Measurements from ENCODE around the gene LTBP1. TPM values are rescaled to one million over a fixed set of nuclear protein-coding genes. Genes with fewer than 3 reads are reported as not detected.
A peak's percentile ranks its signal among the peaks of the same experiment; 100 is the strongest.

Gene LTBP1
- polyA plus RNA-seq, 3 donors from 2014 or later = 0.58 to 2.0 TPM; not detected in 1

DNA sequence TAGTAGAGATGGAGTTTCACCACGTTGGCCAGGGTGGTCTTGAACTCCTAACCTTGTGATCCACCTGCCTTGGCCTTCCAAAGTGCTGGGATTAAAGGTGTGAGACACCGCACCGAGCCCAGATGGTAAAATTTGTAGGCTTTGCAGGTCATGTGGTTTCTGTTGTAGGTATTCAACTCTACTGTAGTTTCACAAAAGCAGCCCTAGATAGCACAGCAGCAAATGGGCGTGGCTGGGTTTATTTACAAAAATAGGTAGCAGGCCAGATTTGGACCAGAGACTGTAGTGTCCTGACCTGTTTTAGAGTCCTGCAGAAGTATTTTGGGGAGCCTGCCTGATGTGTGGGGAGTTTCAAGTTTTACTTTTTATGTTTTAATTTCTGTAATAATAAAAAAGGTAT, 445.6 kb downstream of the LTBP1 start:
- Mint-ChIP-seq H3K4me3 (no peak overlapping the region), H3K36me3 (no peaks in the 10 kb centered on the region), H3K4me1 (no peaks in the 10 kb centered on the region), H3K27ac (no peak overlapping the region), H3K27me3 (ENCODE audit: low read depth in 3 of 3) (peaks cover 0 to 5% (median 1%) of the 10 kb centered on the region in 3 donors), H3K9me3 (no peaks in the 10 kb centered on the region)
- DNase-seq = no peak

DNA sequence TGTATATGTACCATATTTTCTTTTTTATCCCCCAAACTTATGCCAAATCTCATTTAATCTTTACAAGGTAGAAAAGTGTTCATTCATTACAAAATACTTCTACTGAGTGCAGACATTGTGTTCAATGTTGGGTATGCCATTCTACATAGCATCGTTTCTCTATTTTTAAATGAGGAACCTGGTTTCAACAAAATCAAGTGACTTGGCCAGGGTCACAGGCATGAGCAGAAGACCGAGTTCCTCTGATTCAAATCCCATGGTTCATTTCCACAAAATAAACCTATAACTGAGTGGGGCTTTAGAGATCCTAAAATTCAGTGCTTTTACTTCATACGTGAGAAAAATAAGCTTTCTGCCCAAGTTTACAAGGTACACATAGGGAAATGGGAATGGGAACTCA, 448.3 kb downstream of the LTBP1 start:
- H3K36me3 Mint-ChIP-seq = no peaks in the 10 kb centered on the region

DNA sequence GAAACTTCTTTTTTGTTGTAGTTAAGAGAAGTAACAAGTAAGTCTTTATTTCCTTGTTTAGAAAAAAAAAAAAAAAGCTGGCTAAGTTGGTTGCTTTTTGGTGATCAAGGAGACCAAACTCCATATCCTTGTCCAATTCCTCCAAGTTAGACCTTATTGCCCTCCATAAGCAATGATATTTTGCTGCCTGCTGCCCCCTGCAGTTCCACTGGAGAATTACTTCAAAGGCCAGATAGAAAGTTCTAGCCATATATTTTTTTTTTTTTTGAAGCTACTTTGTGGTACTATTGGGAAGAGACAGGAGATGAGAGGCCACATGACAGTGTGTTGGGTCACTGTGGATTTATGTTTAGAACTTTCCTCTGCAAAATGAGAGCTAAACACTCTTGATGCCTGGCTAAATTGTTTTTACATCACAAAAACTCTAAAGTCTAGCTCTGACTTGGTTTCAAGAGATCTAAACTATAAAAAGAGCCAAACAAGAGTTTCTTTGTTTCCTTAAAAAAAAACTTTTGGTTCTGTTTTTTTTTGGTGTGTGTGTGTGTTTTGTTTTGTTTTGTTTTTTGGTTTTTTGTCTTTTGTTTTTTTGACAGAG, 449.0 kb downstream of the LTBP1 start:
- no peak overlapping the region for H3K4me3 Mint-ChIP-seq
- no peaks in the 10 kb centered on the region for H3K9me3 Mint-ChIP-seq
- no peaks in the 10 kb centered on the region for H3K36me3 Mint-ChIP-seq
- H3K27ac Mint-ChIP-seq = no peak overlapping the region
- H3K4me1 Mint-ChIP-seq = no peaks in the 10 kb centered on the region
- DNase-seq = peak in 2 of 3 donors; percentile 18 to 31
- peaks cover 0 to 4% (median 0%) of the 10 kb centered on the region in 3 donors for H3K27me3 Mint-ChIP-seq (ENCODE audit: low read depth in 3 of 3)

More for the DNA sequence above, 448.3 kb downstream of the LTBP1 start:
- H3K4me1 Mint-ChIP-seq = no peaks in the 10 kb centered on the region
- peaks cover 0 to 4% (median 0%) of the 10 kb centered on the region in 3 donors for H3K27me3 Mint-ChIP-seq (ENCODE audit: low read depth in 3 of 3)
- H3K4me3 Mint-ChIP-seq = no peak overlapping the region
- no peak for DNase-seq
- H3K27ac Mint-ChIP-seq = no peak overlapping the region
- H3K9me3 Mint-ChIP-seq = no peaks in the 10 kb centered on the region

DNA sequence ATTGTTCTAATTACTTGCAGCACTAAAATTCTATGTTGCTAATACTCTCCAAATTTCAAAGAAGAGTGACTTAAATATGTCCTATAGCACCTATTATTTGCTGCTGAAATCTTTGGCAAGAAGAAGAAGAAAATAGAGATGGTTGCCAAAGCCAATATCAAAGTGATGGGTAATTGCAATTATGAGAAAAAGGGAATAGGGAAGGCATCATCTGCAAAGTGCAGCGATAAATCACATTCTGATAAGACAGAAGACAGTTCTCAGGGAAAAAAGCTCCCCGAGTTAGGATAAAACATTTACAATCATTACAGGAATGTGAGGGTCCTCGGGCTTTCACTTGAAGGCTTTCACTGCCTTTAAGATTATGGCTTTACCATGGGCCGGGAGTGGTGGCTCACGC, 457.6 kb downstream of the LTBP1 start:
- Mint-ChIP-seq H3K27me3 (ENCODE audit: low read depth in 3 of 3) (peaks cover 0 to 7% (median 4%) of the 10 kb centered on the region in 3 donors), H3K4me3 (no peak overlapping the region), H3K27ac (no peak overlapping the region), H3K36me3 (no peaks in the 10 kb centered on the region), H3K9me3 (peaks cover 0 to 5% (median 0%) of the 10 kb centered on the region in 6 donors), H3K4me1 (no peaks in the 10 kb centered on the region)
- no peak for DNase-seq

DNA sequence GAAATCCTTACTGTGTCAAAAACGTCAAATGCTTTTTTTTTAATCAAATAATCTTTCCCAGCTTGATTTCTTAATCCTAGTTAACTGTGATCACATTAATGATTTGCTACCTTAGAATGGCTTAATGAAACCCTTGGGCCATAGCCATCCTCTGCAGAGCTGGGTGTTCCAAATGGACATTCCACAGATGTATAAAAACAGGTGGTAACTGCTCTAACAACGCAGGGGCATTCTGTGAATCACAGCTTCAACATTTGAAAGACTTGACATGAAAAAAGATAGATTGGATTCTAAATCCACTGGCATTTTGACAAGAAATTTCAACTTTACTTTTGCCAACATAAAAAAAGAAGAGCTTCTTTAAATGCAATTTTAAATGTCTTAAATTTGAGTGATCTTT, 459.9 kb downstream of the LTBP1 start:
- Mint-ChIP-seq H3K27ac (no peak overlapping the region), H3K4me1 (no peaks in the 10 kb centered on the region), H3K27me3 (ENCODE audit: low read depth in 3 of 3) (peaks cover 0 to 7% (median 2%) of the 10 kb centered on the region in 3 donors), H3K9me3 (peaks cover 0 to 5% (median 0%) of the 10 kb centered on the region in 6 donors), H3K36me3 (no peaks in the 10 kb centered on the region), H3K4me3 (no peak overlapping the region)
- DNase-seq = no peak

DNA sequence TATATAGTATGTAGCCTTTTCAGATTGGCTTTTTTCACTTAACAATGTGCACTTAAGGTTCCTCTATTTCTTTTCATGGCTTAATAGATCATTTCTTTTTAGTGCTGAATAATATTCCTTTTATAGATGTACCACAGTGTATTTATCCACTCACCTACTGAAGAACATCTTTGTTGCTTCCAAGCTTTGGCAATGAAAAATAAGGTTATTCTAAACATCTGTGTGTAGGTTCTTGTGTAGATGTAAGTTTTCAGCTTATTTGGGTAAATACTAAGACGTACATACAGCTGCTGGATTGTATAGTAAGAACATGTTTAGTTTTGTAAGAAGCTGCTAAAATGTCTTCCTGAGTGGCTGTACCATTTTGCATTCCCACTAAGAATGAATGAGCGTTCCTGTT, 461.4 kb downstream of the LTBP1 start:
- Mint-ChIP-seq H3K27me3 (ENCODE audit: low read depth in 3 of 3) (peaks cover 0 to 7% (median 2%) of the 10 kb centered on the region in 3 donors), H3K27ac (no peak overlapping the region)

DNA sequence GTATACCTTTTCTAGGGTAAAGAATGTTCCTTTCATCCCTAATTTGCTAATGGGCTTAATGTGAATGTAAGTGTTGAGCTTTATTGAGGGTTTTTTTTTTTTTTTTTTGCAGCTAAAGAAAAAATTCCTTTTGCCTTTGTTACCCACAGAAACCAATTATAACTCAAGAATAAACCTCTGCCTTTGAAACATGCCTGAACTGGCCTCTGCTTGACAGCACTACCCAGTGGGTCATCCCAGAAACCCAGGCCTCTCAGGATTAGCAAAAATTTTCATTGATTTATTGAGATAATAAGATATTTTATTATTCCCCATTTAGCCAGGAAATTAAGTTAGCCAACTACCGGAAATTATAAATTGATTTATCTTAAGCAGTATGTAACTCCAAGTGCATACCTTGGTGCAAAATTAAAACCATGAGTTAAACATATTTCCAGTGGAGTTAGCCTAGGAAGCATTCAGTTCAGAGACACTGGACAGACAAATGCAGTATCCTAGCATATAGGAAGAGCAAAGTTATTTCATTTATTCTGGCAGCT, 462.7 kb downstream of the LTBP1 start:
- Mint-ChIP-seq H3K27ac (no peak overlapping the region), H3K4me1 (no peaks in the 10 kb centered on the region), H3K27me3 (ENCODE audit: low read depth in 3 of 3) (peaks cover 0 to 7% (median 2%) of the 10 kb centered on the region in 3 donors), H3K9me3 (peaks cover 0 to 5% (median 0%) of the 10 kb centered on the region in 6 donors), H3K4me3 (no peak overlapping the region), H3K36me3 (no peaks in the 10 kb centered on the region)
- no peak for DNase-seq

More for the DNA sequence above, 461.4 kb downstream of the LTBP1 start:
- Mint-ChIP-seq H3K9me3 (peaks cover 0 to 5% (median 0%) of the 10 kb centered on the region in 6 donors), H3K4me1 (no peaks in the 10 kb centered on the region), H3K36me3 (no peaks in the 10 kb centered on the region), H3K4me3 (no peak overlapping the region)
- DNase-seq = no peak

DNA sequence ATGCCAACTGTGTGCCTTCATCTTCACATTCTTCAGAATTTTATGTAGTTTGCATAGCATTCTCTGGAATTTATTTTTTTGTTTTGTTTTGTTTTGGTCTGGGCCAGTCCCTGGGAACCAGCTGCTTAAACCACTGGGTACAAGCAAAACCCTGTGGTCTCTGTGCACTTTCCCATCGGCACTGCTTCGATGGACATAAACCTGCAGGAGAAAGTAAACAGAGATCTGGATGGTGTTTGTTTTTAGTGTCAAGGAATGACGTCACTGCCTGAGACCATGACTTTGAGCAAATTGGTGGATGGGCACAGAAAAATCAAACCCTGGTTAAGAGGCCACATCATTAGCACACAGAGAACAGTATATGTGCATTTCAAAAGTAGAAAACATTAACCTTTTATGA, 465.0 kb downstream of the LTBP1 start:
- peaks cover 0 to 3% (median 1%) of the 10 kb centered on the region in 3 donors for H3K27me3 Mint-ChIP-seq (ENCODE audit: low read depth in 3 of 3)
- DNase-seq = no peak
- H3K4me1 Mint-ChIP-seq = no peaks in the 10 kb centered on the region
- no peak overlapping the region for H3K4me3 Mint-ChIP-seq
- no peak overlapping the region for H3K27ac Mint-ChIP-seq
- no peaks in the 10 kb centered on the region for H3K36me3 Mint-ChIP-seq
- peaks cover 0 to 5% (median 0%) of the 10 kb centered on the region in 6 donors for H3K9me3 Mint-ChIP-seq

DNA sequence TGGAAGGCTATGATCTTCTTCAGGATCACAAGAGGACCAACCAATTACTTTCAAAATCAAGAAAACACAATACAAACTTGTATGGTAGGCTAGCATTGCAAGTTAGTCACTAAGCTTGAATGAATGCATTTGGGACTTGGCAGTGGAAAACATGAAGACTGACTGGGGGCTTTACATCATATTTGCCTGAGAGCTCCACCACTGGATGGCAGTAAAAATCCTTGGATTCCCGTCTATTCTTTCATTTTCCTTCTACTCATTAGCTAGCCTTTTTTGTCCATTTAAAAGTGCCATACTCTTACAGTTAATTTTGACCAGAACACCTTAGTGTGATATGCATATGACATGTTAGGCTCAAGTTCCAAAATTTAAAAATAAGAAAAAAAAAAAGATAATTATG, 466.2 kb downstream of the LTBP1 start:
- Mint-ChIP-seq H3K4me3 (no peak overlapping the region), H3K27ac (no peak overlapping the region), H3K9me3 (peaks cover 0 to 5% (median 0%) of the 10 kb centered on the region in 6 donors), H3K36me3 (no peaks in the 10 kb centered on the region), H3K27me3 (ENCODE audit: low read depth in 3 of 3) (peaks cover 0 to 5% (median 3%) of the 10 kb centered on the region in 3 donors), H3K4me1 (no peaks in the 10 kb centered on the region)
- no peak for DNase-seq

DNA sequence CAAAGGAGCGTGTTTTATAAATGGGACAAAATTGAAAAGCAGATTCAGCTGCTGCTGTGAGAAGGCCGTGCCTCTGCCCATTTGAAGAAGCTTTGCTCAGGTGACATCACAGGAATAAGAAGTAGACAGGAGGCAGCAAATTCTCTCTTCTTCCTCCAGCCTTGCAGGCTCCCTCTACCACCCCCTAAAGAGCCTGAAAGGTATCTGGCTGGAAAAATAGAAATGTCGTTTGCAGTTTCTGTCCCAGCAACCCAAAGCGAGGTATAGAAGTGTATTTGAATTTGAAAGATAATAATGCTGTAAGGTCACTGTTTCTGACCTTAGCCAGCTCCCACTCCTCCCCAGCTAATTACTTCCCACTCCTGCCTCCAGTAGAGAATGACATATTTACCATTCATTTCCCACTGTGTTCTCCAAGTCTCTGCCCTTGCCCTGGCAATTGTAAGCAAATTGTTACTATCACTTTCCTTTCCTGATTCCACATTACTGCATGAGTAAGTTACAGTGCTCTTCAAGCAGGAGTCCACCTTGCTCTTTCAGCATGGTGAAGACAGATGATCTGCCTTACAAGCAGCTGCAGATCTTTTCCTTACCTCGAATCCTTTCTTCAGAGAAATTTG, 472.9 kb downstream of the LTBP1 start:
- Mint-ChIP-seq H3K9me3 (no peaks in the 10 kb centered on the region), H3K27me3 (ENCODE audit: low read depth in 3 of 3) (peaks cover 0 to 7% (median 3%) of the 10 kb centered on the region in 3 donors), H3K36me3 (no peaks in the 10 kb centered on the region), H3K4me1 (no peaks in the 10 kb centered on the region), H3K27ac (no peak overlapping the region), H3K4me3 (no peak overlapping the region)
- no peak for DNase-seq

DNA sequence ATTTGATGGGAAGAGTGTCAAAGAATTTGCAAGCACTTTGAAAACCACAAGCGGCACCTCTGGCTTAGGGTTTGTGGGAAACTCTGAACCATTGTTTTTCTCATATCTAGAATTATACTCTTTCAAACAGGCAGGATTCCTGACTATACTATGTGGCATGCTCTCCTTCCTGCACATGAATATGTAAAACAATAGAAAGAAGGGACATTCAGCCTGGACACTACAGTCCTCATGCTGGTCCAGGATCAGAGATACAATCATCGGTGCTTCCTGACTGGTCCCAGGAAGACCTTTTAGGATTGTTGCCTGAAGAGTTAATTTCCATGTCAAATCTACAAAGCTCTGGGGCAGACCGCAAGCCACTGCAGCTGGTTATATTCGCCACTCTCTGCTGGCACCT, 474.0 kb downstream of the LTBP1 start:
- Mint-ChIP-seq H3K27me3 (ENCODE audit: low read depth in 3 of 3) (peaks cover 0 to 7% (median 3%) of the 10 kb centered on the region in 3 donors), H3K4me1 (no peaks in the 10 kb centered on the region), H3K9me3 (no peaks in the 10 kb centered on the region), H3K4me3 (no peak overlapping the region), H3K27ac (no peak overlapping the region), H3K36me3 (no peaks in the 10 kb centered on the region)
- no peak for DNase-seq

DNA sequence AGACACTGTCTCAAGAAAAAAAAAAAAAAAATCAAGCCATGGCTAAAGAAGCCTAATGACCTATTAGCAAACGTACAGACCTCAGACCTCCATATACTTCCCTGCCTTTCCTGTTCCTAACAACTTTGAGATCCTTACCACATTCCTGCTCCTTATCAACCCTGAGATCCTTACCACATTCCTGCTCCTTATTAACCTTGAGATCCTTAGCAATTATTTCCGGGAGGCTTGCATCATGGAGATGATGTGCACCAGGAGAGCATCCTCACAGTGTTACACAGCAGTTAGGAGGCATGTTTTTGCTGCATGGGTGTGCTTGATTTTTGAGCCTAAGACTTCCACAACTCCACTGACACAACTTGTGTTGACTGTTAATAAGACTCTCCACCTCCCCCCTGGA, 475.1 kb downstream of the LTBP1 start:
- Mint-ChIP-seq H3K4me1 (no peaks in the 10 kb centered on the region), H3K36me3 (no peaks in the 10 kb centered on the region), H3K27me3 (ENCODE audit: low read depth in 3 of 3) (peaks cover 0 to 6% (median 3%) of the 10 kb centered on the region in 3 donors), H3K27ac (no peak overlapping the region), H3K9me3 (no peaks in the 10 kb centered on the region), H3K4me3 (no peak overlapping the region)
- DNase-seq = no peak

DNA sequence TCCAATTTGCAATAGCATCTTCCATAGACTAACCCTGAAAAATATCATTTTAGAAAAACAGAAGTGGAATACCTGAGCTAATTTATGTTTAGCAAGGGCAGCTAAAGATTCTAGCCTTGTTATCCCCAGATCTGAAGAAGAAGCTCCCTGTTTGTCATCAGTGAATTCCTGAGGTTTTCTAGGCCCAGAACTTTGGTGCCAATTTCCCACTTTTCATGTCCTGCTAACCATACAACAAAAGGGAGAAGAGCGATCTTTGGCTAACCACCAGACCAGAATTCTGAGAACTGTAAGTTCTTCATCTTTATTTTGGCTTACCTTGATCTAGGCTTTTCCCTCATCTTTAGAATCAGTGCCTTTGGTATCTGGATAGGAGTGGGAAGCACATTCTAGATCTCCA, 478.4 kb downstream of the LTBP1 start:
- H3K27me3 Mint-ChIP-seq (ENCODE audit: low read depth in 3 of 3) = peaks cover 0 to 2% (median 0%) of the 10 kb centered on the region in 3 donors
- no peaks in the 10 kb centered on the region for H3K36me3 Mint-ChIP-seq
- no peaks in the 10 kb centered on the region for H3K4me1 Mint-ChIP-seq
- no peaks in the 10 kb centered on the region for H3K9me3 Mint-ChIP-seq
- H3K27ac Mint-ChIP-seq = no peak overlapping the region
- no peak overlapping the region for H3K4me3 Mint-ChIP-seq
- DNase-seq = no peak

DNA sequence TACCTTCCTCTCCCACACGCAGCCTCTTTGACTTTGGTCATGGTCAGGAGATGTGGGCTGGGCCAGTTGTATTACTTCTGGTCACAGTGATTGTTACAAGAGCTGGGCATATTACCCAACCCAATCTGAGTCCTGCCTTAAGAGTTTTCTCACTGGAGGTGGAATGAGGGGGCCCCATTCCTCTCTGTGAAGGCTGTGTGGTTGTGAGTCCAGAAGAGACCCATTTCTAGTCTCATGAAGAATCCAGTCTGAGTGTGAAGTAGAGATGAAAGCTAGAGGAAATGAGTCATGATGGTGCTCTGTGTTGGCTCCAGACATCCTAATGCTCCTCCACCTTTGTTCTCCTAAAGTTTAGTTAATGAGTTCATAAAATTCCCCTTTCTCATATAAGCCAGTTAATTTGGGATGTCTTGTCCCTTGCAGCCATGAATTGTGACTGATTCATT, 478.9 kb downstream of the LTBP1 start:
- Mint-ChIP-seq H3K9me3 (no peaks in the 10 kb centered on the region), H3K4me3 (no peak overlapping the region), H3K36me3 (no peaks in the 10 kb centered on the region), H3K27ac (no peak overlapping the region), H3K27me3 (ENCODE audit: low read depth in 3 of 3) (peaks cover 0 to 2% (median 0%) of the 10 kb centered on the region in 3 donors), H3K4me1 (no peaks in the 10 kb centered on the region)
- no peak for DNase-seq

Data from immature natural killer cell (primary cell).